RPMI7951 (cell line): Measurements from ENCODE around the gene MYLK. TPM values are rescaled to one million over a fixed set of nuclear protein-coding genes. Genes with fewer than 3 reads are reported as not detected.

ENCODE experiments used
- DNase-seq: peaks from one replicate; pipeline ENCODE4 v3.0.0-alpha.2; 2012; ENCODE audit warnings: low read depth
- total RNA-seq: library from RNA; depleted of rRNA; stranded (reverse); fragments of >200 nt; shearing (Covaris generic); gene quantifications from 2 replicates; pipeline ENCODE4 v1.2.3, GENCODE V29; 2014

MYLK gene
- total RNA-seq, 1 experiment from 2014 or later = 103 TPM

DNA sequence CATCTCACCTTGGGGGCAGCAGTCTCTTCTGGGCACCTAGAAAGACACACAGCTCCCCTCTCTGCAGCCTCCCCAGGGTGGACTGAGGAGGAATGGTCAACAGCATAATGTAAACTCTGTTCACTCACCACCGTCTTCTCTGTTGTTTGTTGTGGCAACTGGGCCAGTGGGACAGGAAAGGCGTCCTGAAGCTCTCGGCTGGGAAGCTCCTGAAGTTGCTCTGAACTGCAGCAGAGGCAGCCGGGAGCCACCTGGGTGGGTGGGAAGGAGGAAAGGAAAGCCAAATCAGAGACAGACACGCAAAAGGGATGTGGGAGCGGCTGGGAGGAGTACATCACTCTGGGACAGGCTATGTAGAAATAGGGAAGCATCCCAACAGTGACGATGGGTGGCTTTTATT is 52.7 kb downstream of the MYLK start:
- no peak for DNase-seq

DNA sequence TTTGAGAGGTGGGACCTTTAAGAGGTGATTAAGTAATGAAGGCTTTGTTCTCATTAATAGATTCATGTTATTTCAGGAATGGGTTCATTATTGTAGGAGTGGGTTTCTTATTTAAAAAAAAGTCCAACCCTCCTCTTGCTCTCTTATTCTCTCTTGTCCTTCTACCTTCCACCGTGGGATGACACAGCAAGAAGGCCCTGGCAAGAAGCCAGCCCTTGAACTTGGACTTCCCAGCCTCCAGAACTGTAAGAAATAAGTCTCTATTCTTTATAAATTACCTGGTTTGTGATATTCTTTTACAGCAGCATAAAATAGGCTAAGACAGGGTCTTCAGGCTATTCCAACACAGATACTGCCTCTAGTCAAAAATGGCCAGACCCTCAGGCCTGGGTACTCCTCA is 62.2 kb downstream of the MYLK start:
- no peak for DNase-seq

- DNase-seq = no peak
These were observed 64.2 kb downstream of the MYLK start for GRCh38 chr3:123819949-123820348.

DNA sequence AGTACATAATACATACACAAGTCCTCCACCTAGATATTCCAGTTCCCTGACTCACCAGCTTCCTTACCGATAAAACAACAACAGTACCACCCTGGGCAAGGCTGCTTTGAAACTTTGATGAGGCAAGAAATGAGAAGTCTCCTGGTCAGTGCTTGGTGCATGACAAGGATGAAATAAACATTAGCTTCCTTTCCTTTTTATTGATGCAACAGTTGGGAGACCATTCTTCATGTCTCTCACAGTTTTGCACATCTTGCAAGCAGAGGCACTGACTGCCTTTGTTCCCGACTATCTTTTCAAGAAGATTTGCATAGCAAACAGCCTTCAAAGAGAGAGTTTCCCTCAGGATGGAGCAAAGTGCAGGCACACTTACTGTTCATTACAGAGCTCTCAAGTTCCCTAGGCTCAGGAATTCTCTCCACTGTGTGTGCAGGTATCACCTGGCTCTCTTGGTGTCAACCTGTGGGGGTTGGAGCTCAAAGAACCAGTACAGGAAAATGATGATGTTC is 65.2 kb downstream of the MYLK start:
- DNase-seq = peak; percentile 85

GRCh38 chr3:123818324-123818920 is 65.7 kb downstream of the MYLK start:
- DNase-seq = peak; percentile 76

GRCh38 chr3:123817413-123817812 is 66.7 kb downstream of the MYLK start:
- peak; percentile 89 for DNase-seq

- DNase-seq = peak; percentile 94
These were observed 67.4 kb downstream of the MYLK start for GRCh38 chr3:123816673-123817207.

GRCh38 chr3:123815981-123816380 is 68.2 kb downstream of the MYLK start:
- DNase-seq = no peak

DNA sequence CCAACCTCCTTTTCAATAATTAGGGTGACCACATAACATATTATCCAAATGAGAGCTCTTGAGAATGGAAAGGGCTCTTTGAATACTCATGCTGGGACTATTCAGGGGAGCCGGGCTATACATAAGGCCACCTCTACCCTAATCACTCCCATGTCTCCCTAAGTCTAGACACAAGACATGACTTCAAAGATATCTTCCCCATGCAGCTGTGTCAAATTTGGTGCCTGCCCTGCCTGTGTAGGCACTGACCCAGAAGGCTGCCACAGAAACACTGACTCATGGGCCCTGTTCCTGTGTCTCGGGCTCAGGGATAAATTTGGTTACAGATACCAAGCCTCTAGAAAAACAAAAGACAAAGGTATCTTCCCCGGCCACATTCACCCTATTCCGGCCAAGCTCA is 70.3 kb downstream of the MYLK start:
- DNase-seq = peak; percentile 99

GRCh38 chr3:123809597-123809996 is 74.5 kb downstream of the MYLK start:
- peak; percentile 82 for DNase-seq

GRCh38 chr3:123808812-123809211 is 75.3 kb downstream of the MYLK start:
- no peak for DNase-seq

DNA sequence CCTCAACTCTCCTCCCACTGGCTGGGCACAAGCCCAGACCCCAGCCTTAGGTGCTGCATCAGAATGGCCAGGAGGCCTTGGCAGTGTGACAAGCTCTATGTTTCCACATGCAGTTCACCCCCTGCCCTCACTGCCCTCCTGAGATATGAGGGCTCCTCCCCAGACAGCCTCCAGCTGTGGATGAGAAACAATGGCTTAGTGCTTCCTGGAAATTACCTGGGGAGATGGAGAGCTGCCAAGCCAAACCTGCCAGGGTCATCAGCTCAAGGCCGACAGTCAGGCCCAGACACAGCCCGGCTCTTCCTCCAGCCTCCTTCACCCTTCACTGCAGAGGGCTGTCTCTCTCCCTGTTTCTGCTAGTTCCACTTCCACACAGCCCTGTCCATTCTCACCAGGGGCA is 76.3 kb downstream of the MYLK start:
- peak; percentile 94 for DNase-seq

GRCh38 chr3:123805504-123805903 is 78.6 kb downstream of the MYLK start:
- no peak for DNase-seq

DNA sequence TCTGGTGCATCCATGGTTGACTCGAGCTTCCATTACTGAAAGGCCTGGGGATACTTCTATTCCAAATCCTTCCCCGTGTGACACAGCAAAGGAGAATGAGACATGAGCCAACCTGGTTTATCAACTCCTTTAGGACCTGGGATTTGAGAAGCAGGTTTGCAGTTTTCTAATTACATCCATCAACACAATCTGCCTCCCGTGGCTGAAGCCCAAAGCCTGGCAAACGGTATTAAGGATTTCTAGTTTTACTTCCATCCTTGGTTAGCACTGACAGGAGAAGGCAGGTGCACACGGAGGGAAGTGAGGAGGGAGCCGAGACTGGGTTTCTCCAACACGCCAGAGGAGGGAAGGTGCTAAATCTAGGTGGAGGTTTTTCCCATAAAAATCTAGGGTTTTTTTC is 79.0 kb downstream of the MYLK start:
- no peak for DNase-seq

DNA sequence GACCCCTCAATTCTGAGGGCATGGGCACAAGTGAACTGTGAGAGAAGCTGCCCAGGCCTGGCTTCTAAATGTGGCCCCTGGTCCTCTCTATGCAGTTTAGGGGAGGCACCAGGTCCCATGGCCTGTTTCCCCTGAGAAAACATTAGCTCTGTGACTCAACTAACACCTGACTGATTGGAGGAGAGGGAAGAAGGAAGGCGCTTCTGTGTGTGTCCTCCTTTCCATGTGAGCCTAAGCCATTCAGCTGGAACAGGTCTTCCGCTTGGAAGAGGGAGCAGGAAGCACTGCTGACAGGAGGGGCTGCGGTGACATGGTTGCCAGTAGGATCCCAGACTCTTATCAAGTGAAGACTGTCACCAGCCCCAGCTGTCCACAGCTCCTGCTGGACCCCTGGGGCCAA is 79.5 kb downstream of the MYLK start:
- no peak for DNase-seq

GRCh38 chr3:123803521-123803920 is 80.6 kb downstream of the MYLK start:
- DNase-seq = no peak

- DNase-seq = peak; percentile 40
These were observed 82.0 kb downstream of the MYLK start for GRCh38 chr3:123802007-123802625.

DNA sequence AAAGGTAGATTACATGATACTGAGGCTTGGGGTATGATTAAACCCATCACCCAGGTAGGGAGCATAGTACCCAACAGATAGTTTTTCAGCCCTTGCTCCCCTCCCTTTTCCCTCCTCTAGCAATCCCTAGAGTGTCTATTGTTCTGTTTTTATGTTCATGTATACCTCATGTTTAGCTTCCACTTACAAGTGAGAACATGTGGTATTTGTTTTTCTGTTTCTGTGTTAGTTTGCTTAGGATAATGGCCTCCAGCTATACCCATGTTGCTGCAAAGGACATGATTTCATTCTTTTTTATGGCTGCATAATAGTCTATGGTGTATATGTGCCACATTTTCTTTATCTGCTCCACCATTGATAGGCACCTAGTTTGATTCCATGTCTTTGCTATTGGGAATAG is 82.7 kb downstream of the MYLK start:
- DNase-seq = no peak

- no peak for DNase-seq
These were observed 83.8 kb downstream of the MYLK start for GRCh38 chr3:123800362-123800682.

- peak; percentile 92 for DNase-seq
These were observed 84.4 kb downstream of the MYLK start for GRCh38 chr3:123799544-123800361.

GRCh38 chr3:123798550-123798949 is 85.6 kb downstream of the MYLK start:
- DNase-seq = no peak

DNA sequence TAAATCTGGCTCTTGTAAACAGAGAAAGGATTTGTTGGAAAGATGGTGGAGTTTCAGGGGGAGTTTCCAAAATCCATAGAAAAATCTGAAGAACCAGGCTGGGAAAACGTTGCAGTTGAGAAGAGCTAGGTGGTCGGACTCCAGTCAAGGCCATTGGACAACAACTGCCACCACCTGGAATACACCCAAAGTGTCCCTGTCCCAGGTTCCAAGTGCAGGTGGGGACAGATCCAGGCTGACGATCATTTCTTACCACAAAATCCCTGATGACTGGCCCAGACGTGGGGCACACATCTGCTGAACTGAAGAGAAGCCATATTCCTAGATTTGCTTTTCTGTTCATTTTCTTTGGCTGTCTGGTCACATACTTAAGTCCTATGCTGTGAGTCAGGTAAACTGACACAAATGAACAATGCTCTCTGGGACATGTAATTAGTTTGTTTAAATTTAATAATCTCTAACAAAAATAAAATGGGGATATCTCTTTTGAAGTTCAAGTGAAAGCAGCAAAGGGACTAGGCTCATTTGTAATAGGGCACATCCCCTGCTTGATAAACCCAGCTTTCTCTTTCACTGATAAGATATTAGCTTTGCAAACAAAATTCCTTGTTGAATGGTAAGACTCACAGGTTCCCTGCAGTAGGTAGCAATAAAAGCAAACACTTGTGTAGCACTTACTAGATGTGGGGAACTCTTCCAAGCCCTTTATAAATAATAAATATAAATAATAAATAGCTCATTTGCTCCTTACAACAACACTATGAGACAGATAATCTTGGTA is 88.5 kb downstream of the MYLK start:
- no peak for DNase-seq
